Ectodermal cell (in vitro differentiated cells): Measurements from ENCODE around the gene HRH2.

ENCODE experiments used
- H3K27ac ChIP-seq: 2 replicates; pipeline ENCODE4 v1.7.0; 2013; ENCODE audit warnings: mild to moderate bottlenecking, low read depth, low read length; ENCODE audit not compliant: insufficient read depth, poor library complexity, severe bottlenecking
- H3K27me3 ChIP-seq: 2 replicates; pipeline ENCODE4 v1.7.0; 2013; ENCODE audit warnings: mild to moderate bottlenecking, low read length; ENCODE audit not compliant: insufficient read depth, control insufficient read depth, poor library complexity, severe bottlenecking
- H3K36me3 ChIP-seq: one replicate; pipeline ENCODE4 v1.7.0; 2013; ENCODE audit warnings: low read length; ENCODE audit not compliant: control insufficient read depth, insufficient read depth
- H3K4me1 ChIP-seq: one replicate; pipeline ENCODE4 v1.7.0; 2013; ENCODE audit warnings: low read length; ENCODE audit not compliant: control insufficient read depth, insufficient read depth
- H3K4me3 ChIP-seq: 2 replicates; pipeline ENCODE4 v1.7.0; 2013; ENCODE audit warnings: low read depth, low read length, control low read depth; ENCODE audit not compliant: insufficient read depth
- H3K9me3 ChIP-seq: 2 replicates; pipeline ENCODE4 v1.7.0; 2013; ENCODE audit warnings: mild to moderate bottlenecking, low read length, moderate library complexity; ENCODE audit not compliant: control insufficient read depth
- WGBS, 2 experiments: methylation state at CpG; one replicate each; pipeline ENCODE4 v1.1.7; 2013; ENCODE audit warnings: missing lambda C conversion rate in 2 of 2; 5-methylcytosine and 5-hydroxymethylcytosine counted together

The HRH2 gene

DNA sequence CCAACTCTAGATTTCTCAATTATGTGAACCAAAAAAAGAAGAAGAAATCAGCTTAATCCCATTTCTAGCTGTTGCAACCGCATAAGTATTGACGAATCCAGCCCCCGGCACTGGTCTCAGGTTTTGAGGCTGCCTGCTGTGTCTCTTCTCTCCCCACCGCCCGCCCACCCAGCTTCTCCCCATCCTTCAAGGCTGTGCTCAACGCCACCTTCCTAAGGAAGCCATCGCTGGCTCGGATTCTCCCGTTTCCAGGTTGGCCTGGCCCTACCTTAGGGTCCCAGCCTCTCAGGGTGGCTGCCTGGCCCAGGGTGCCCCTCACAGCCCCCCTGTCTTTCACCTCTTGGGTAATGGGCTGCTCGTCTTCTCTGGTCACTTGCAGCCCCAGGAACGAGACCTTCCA, 77.8 kb downstream of the HRH2 start:
- WGBS, 2 experiments = 88 to 89% methylated on average over 11 of the region's 11 CpGs
- H3K36me3 ChIP-seq = no peaks in the 10 kb centered on the region
- no peak overlapping the region for H3K4me3 ChIP-seq
- H3K27me3 ChIP-seq = no peaks in the 10 kb centered on the region
- H3K4me1 ChIP-seq = peaks cover 3% of the 10 kb centered on the region
- H3K9me3 ChIP-seq = no peaks in the 10 kb centered on the region
- H3K27ac ChIP-seq = no peak overlapping the region

DNA sequence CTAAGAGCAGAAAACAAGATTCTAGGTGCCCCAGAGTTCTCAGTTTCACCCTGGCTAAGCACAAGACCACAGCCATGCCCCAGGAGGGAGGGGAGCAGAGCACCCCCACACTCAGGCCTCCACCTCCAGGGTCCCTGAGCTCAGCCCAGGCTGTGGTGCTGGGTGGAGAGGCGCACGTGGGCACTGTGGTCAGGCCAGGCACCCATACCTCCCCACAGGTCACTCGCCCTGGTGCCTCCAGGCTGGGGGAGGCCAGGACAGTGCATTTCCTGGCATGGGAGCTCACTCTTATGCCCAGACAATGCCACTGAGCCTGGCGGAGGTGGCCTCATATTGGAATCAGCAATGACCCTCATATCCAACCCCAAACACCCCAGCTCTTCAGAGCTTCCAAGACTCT, 78.8 kb downstream of the HRH2 start:
- Histone ChIP-seq H3K4me1 (no peaks in the 10 kb centered on the region), H3K9me3 (no peaks in the 10 kb centered on the region), H3K27ac (no peak overlapping the region), H3K27me3 (no peaks in the 10 kb centered on the region), H3K36me3 (no peaks in the 10 kb centered on the region), H3K4me3 (no peak overlapping the region)
- 88 to 91% methylated on average over 4 of the region's 4 CpGs for WGBS, 2 experiments

DNA sequence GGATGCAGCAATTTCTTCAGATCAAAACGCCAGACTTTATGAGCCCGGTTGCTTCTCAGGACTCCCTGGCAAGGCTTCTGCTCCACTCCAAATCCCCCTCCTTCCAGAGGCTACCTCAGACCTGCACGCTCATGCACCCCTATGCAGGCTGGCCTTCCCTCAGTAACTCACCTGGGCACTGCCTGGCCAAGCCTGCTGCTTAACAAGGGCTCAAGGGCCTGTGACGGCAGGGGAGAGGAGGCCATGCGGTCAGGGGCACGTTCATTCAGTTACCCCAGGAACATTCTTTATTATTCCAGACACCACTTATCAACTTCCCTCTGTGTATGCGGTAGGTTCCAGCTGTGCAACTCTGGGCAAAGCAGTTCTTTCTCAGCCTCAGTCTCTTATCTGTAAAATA, 79.6 kb downstream of the HRH2 start:
- Histone ChIP-seq H3K27me3 (no peaks in the 10 kb centered on the region), H3K36me3 (no peaks in the 10 kb centered on the region), H3K27ac (no peak overlapping the region), H3K4me1 (no peaks in the 10 kb centered on the region), H3K4me3 (no peak overlapping the region), H3K9me3 (no peaks in the 10 kb centered on the region)
- WGBS, 2 experiments = 67 to 70% methylated on average over 7 of the region's 7 CpGs

DNA sequence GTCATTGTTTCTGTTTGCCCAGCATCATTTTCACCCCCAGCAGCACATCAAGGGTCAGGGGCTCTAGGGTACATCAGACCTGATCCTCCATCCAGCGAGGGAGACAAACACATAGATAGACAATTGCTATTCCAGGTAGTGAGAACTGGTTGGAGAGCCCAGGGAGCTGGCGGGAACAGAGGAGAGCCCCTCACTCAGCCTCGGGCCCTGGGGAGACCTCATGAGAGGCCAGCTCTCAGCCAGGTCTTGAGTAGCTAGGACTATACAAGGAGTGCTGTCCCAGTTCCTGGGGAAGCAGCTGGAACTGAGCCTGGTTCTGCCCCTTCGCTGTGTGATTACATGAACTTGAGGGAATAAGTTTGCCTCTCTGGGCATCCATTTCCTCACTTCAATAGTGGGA, 80.3 kb downstream of the HRH2 start:
- H3K27me3 ChIP-seq = no peaks in the 10 kb centered on the region
- no peaks in the 10 kb centered on the region for H3K4me1 ChIP-seq
- WGBS, 2 experiments = 91 to 94% methylated on average over 4 of the region's 4 CpGs
- no peaks in the 10 kb centered on the region for H3K36me3 ChIP-seq
- no peak overlapping the region for H3K27ac ChIP-seq
- no peak overlapping the region for H3K4me3 ChIP-seq
- no peaks in the 10 kb centered on the region for H3K9me3 ChIP-seq

DNA sequence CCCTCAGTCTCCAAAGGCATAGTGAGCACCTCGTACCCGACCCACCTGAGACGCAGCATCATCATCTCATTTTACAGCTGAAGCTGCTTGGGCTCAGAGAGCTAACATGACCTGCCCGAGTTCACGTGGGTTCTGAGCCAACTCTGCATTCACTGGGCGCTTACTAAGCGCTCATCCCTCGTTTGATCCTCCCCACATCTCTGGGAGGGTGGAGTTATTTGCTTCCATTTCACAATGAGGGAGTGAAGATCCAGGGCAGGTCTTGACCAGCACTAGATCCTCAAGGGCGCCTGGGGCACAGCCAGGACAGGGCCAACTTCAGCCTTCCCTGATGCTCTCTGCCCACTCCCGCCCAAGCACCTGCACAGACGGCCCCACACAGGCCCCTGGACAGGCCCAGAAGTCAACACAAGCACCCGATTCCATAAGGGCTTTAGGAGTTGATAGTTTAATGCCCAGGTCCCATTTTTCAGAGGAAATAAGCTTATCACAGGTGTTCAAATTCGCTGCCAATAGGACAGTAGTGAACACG, 80.8 kb downstream of the HRH2 start:
- Histone ChIP-seq H3K27me3 (no peaks in the 10 kb centered on the region), H3K36me3 (no peaks in the 10 kb centered on the region), H3K4me1 (no peaks in the 10 kb centered on the region), H3K9me3 (no peaks in the 10 kb centered on the region), H3K27ac (no peak overlapping the region), H3K4me3 (no peak overlapping the region)
- 90% methylated on average over 14 of the region's 14 CpGs for WGBS, 2 experiments

DNA sequence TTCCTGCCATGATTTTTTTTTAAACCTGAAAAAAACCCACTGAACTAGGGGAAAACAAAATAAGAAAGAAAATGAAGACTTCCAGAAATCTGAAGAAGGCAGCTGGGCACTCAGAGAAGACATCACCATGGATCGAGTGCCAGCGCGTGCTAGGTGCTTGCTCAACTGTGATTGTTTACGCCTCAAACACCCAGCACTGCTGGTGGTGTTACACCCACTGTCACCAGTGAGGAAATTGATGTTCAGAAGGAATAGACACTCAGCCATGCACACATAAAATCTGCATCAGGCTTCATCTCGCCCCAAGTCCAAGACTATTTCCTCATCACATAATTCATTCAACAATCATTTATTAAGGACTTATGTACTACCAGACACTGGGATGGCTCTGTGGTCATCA, 82.1 kb downstream of the HRH2 start:
- Histone ChIP-seq H3K27ac (no peak overlapping the region), H3K9me3 (no peaks in the 10 kb centered on the region), H3K4me3 (no peak overlapping the region), H3K27me3 (no peaks in the 10 kb centered on the region), H3K4me1 (no peaks in the 10 kb centered on the region), H3K36me3 (no peaks in the 10 kb centered on the region)
- WGBS, 2 experiments = 93 to 95% methylated on average over 5 of the region's 5 CpGs

DNA sequence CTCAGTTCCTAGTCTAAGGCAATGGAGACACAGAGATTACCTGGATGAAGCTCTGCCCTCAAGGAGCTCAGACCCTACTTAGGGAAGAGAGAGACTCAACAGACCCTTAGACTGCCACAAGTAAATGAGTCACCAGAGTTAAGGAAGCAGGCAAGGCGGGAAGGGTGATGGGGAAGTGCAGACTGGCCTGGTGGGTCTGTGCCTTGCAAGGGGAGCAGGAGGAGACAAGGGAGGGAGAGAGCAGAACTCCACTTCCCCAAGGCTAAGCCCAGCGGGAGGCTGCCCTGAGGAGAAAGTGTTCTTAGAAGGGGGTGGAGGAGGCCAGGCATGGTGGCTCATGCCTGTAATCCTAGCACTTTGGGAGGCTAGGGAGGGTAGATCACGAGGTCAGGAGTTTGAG, 83.7 kb downstream of the HRH2 start:
- Histone ChIP-seq H3K4me3 (no peak overlapping the region), H3K4me1 (no peaks in the 10 kb centered on the region), H3K27me3 (no peaks in the 10 kb centered on the region), H3K27ac (no peak overlapping the region), H3K9me3 (no peaks in the 10 kb centered on the region), H3K36me3 (no peaks in the 10 kb centered on the region)
- 64 to 66% methylated on average over 3 of the region's 3 CpGs for WGBS, 2 experiments

DNA sequence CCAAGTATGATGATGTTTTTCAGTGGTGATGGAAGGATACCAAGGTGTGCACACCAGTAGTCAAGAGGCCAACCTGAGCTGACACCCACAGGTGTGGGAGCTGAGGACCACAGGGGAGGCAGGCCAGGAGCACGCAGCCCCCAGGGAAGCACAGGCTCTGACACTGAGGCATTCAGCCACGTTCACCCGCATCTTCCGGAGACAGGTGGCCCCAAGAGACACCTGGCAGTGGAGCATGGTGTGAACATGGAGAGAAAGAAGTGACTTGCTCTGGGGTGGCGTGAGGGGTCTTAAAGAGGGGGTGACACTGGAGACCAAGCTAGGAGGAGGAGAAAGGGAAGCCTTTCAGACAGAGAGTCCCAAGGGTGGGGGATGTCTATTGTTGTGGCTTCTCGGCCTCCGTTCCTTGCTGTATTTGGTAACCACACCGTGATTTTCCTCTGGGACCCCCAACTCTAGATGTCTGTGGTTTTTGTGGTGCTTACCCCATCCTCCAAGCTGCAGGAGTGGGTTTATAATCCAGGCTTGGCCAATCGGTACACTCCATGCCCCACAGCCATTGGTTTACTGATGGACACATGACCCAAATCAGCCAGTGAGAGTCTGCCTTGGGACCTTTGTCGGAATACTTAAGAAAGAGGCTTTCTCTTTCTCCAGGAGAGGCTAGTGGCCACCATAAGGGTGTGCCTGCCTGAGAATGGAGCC, 84.6 kb downstream of the HRH2 start:
- H3K36me3 ChIP-seq = no peaks in the 10 kb centered on the region
- no peak overlapping the region for H3K27ac ChIP-seq
- H3K27me3 ChIP-seq = no peaks in the 10 kb centered on the region
- H3K4me1 ChIP-seq = no peaks in the 10 kb centered on the region
- 83 to 84% methylated on average over 10 of the region's 10 CpGs for WGBS, 2 experiments
- no peaks in the 10 kb centered on the region for H3K9me3 ChIP-seq
- no peak overlapping the region for H3K4me3 ChIP-seq

DNA sequence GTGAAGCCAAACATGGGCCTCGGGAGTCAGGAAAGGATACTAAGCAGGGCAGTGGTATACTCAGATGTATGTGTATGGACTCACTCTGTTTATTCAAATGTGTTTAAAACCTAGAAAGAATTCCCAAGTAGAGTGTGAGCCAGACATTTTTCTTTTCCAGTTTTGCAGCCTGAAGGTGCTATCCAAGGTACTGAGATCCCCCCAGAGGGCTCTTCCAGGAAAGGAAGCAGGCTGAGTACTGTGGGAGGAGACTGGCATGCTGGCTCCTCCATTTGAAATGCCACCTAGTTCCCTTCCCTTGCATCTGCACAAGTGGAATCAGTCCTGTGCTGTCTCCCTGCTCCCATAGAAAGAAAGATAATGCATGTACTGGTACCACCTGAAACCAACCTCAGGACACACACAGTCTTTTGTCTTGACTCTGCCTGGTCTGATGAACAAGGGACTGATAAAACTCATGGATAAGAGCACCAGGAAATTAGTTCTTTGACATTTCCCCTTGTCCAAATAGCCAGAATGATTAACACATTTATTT, 85.9 kb downstream of the HRH2 start:
- WGBS, 2 experiments = 77 to 82% methylated on average over 1 of the region's 1 CpG
- Histone ChIP-seq H3K9me3 (no peaks in the 10 kb centered on the region), H3K4me1 (no peaks in the 10 kb centered on the region), H3K36me3 (no peaks in the 10 kb centered on the region), H3K27ac (no peak overlapping the region), H3K4me3 (no peak overlapping the region), H3K27me3 (no peaks in the 10 kb centered on the region)

DNA sequence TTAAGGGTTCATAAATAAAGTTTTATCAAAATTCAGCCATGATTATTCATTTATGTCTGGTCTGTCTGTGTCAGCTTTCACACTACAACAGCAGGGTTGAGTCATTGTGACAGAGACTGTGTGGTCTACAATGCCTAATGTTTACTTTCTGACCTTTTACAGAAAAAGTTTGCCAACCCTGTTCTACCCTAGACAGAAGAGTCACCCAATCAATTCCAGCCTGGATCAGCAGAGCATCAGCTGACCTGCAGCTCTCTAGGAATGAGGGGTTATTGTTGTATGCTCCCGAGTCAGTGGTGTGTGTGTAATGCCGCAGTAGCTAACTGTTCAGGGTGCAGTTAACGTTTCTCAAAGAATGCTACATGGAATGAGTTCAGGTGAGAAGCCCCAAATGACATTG, 87.3 kb downstream of the HRH2 start:
- no peaks in the 10 kb centered on the region for H3K9me3 ChIP-seq
- no peaks in the 10 kb centered on the region for H3K27me3 ChIP-seq
- 82 to 88% methylated on average over 3 of the region's 3 CpGs for WGBS, 2 experiments
- peaks cover 4% of the 10 kb centered on the region for H3K4me1 ChIP-seq
- no peak overlapping the region for H3K4me3 ChIP-seq
- H3K36me3 ChIP-seq = no peaks in the 10 kb centered on the region
- H3K27ac ChIP-seq = no peak overlapping the region
